Esophagus (tissue), 2 donors: ENCODE data around the gene TRERF1. TPM values are rescaled to one million over a fixed set of nuclear protein-coding genes. Genes with fewer than 3 reads are reported as not detected.
A peak's percentile ranks its signal among the peaks of the same experiment; 100 is the strongest.
"Not testable (repeated sequence)": the region's sequence is repeated elsewhere in the genome, so short reads cannot be mapped to it uniquely, and the experiment has no call there.

Source experiments
- H3K27ac ChIP-seq, 2 donors: one replicate each; pipeline ENCODE4 v1.5.1; 2013; ENCODE audit warnings: low read depth in 2 of 2, mild to moderate bottlenecking in 2 of 2, inconsistent platforms in 1 of 2, low read length in 1 of 2, moderate library complexity in 1 of 2
- H3K27me3 ChIP-seq, 2 donors: one replicate each; pipeline ENCODE4 v1.6.1; 2013; ENCODE audit warnings: low read length in 2 of 2, control low read depth in 1 of 2, mild to moderate bottlenecking in 1 of 2; ENCODE audit not compliant: insufficient read depth in 2 of 2, control insufficient read depth in 1 of 2
- H3K36me3 ChIP-seq, 2 donors: one replicate each; pipeline ENCODE4 v1.6.1; 2013; ENCODE audit warnings: low read length in 1 of 2; ENCODE audit not compliant: control insufficient read depth in 2 of 2, insufficient read depth in 2 of 2
- H3K4me1 ChIP-seq, 2 donors: one replicate each; pipeline ENCODE4 v1.6.1; 2013; ENCODE audit warnings: low read length in 1 of 2; ENCODE audit not compliant: control insufficient read depth in 2 of 2, insufficient read depth in 2 of 2
- H3K4me3 ChIP-seq, 2 donors: one replicate each; pipeline ENCODE4 v1.5.1; 2013; ENCODE audit warnings: low read length in 2 of 2, mild to moderate bottlenecking in 2 of 2, low read depth in 1 of 2, moderate library complexity in 1 of 2
- H3K9me3 ChIP-seq, 2 donors: one replicate each; pipeline ENCODE4 v1.6.1; 2013; ENCODE audit warnings: mild to moderate bottlenecking in 2 of 2, low read depth in 1 of 2, low read length in 1 of 2, moderate library complexity in 1 of 2; ENCODE audit not compliant: control insufficient read depth in 2 of 2, insufficient read depth in 1 of 2
- WGBS, 2 donors: extraction: QIAGEN DNeasy Blood & Tissue Kit; methylation state at CpG; one replicate each; pipeline ENCODE4 v1.1.7; 2013; 5-methylcytosine and 5-hydroxymethylcytosine counted together
- polyA plus RNA-seq, 2 donors: library from polyadenylated mRNA; stranded (reverse); fragments of 200-250 nt; gene quantifications; one replicate each; pipeline ENCODE4 v1.2.3, GENCODE V29; 2013
- donor health status: healthy with polysubstance abuse.
- donor health status: Bipolar disorder and iron deficiency.

Gene TRERF1
- polyA plus RNA-seq, 2 donors: 4.6 to 8.1 TPM

DNA sequence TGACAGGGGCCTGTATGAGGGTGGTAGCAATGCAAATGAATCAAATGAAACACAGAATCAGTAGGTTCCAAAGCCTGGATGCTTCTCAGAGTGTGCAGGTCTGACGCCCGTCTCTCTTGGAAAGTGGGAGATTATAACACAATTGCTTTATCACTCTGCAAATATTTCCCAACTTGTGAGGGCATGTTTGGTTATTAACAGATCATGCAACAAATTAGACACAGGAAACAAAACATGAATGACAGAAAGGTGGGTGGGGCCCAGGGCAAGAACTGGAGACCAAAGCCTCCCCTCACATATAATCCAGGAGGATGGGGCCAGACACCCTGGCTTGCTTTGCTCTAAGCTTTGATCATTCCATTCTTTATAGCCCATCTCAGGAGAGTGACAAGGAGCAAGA is 125.5 kb downstream of the TRERF1 start:
- 29 to 45% methylated on average over 2 of the region's 2 CpGs for WGBS, 2 donors
- Histone ChIP-seq H3K27me3 (no peaks in the 10 kb centered on the region), H3K9me3 (no peaks in the 10 kb centered on the region), H3K4me3 (no peak overlapping the region), H3K36me3 (no peaks in the 10 kb centered on the region), H3K4me1 (peaks cover 0 to 7% of the 10 kb centered on the region in 2 donors), H3K27ac (peak overlapping the region; percentile 40 to 68)

GRCh38 chr6:42324656-42325324 is 126.9 kb downstream of the TRERF1 start:
- H3K9me3 ChIP-seq, H3K36me3 ChIP-seq, H3K27me3 ChIP-seq, H3K4me1 ChIP-seq, H3K27ac ChIP-seq, H3K4me3 ChIP-seq: not testable (repeated sequence)
- 90 to 94% methylated on average over 5 of the region's 5 CpGs for WGBS, 2 donors

DNA sequence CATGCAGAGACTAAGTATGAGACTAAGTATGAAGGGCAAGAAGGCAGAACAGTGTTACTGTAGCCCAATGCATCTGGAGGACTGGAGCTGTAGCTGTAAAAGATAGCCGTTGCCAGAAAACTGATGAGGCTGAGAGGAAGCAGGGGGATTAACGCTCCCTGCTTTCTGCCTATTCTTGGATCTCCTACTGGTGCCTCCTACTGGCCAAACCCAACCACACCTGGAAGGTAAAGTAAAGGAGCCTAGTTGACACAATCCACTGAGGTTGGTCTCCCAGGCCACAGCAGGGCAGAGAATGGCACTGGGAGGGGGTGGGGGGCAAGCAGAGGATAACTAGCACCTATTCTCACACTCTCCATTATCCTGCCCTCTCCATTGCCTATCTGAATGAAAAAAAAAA is 129.1 kb downstream of the TRERF1 start:
- H3K27ac ChIP-seq: no peak overlapping the region
- peaks cover 0 to 7% of the 10 kb centered on the region in 2 donors for H3K4me1 ChIP-seq
- no peaks in the 10 kb centered on the region for H3K36me3 ChIP-seq
- no peak overlapping the region for H3K4me3 ChIP-seq
- H3K27me3 ChIP-seq: no peaks in the 10 kb centered on the region
- no peaks in the 10 kb centered on the region for H3K9me3 ChIP-seq
- 80 to 81% methylated on average over 2 of the region's 2 CpGs for WGBS, 2 donors

GRCh38 chr6:42321976-42322375 is 129.8 kb downstream of the TRERF1 start:
- Histone ChIP-seq H3K4me1 (peaks cover 0 to 7% of the 10 kb centered on the region in 2 donors), H3K4me3 (no peak overlapping the region), H3K27me3 (no peaks in the 10 kb centered on the region), H3K27ac (no peak overlapping the region), H3K36me3 (no peaks in the 10 kb centered on the region), H3K9me3 (no peaks in the 10 kb centered on the region)
- WGBS, 2 donors: 84 to 91% methylated on average over 2 of the region's 2 CpGs

DNA sequence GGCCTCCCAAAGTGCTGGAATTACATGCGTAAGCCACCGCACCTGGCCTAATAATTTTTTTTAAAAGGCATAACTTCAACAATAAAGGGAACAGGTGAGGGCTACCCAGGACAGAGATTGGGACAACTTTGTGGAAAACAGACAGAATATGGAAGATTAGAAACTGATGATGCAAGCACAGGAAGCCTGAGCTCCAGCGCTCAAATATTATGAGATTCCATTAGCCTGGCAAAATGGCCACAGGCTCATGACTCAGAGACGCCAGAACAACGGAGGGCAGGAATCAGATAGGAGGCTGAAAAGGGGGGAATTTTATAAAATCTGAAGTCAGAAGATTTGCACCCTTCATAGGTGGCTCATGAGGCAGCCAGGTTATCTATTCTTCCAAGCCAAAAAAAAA is 131.0 kb downstream of the TRERF1 start:
- Histone ChIP-seq H3K4me3 (no peak overlapping the region), H3K27me3 (no peaks in the 10 kb centered on the region), H3K27ac (no peak overlapping the region), H3K36me3 (no peaks in the 10 kb centered on the region), H3K9me3 (no peaks in the 10 kb centered on the region), H3K4me1 (peaks cover 0 to 7% of the 10 kb centered on the region in 2 donors)
- 92 to 94% methylated on average over 5 of the region's 5 CpGs for WGBS, 2 donors

DNA sequence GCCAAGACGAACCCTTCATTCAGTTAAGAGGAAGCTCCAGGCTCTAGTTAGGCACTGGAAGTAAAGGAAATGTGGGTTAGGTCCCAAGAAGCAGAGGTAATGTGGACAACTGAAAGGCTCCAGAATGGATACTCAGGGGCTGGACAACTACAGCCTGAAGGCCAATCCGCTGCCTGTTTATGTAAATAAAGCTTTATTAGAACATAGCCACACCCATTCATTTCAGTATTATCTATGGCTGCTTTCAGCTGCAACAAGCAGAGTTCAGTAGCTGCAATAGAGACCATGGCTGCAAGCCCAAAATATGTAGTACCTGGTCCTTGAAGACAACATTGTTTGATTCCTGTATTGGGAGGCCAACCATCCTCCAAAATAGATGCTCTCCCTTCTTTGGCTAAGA is 133.2 kb downstream of the TRERF1 start:
- peaks cover 0 to 4% of the 10 kb centered on the region in 2 donors for H3K36me3 ChIP-seq
- WGBS, 2 donors: 88 to 90% methylated on average over 2 of the region's 2 CpGs
- no peak overlapping the region for H3K4me3 ChIP-seq
- no peak overlapping the region for H3K27ac ChIP-seq
- peaks cover 0 to 8% of the 10 kb centered on the region in 2 donors for H3K4me1 ChIP-seq
- H3K9me3 ChIP-seq: no peaks in the 10 kb centered on the region
- no peaks in the 10 kb centered on the region for H3K27me3 ChIP-seq

DNA sequence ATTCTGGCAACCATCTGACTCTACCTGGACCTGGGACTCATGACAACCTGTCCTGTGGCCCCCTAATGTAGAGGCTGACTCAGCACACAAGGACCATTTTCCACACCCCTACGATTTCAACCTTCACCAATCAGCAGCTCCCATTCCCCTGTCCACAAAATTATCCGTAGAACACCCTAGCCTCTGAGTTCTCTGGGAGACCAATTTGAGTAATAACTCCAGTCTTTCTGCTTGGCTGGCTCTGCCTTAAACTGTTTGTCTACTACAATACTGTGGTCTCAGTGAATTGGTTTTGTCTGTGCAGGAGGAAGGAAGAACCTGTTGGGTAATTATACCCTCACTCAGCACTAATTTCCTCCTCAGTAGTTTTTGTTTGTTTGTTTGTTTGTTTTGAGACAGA is 134.7 kb downstream of the TRERF1 start:
- whole genome bisulfite sequencing, 2 donors: 81 to 83% methylated on average over 2 of the region's 2 CpGs

DNA sequence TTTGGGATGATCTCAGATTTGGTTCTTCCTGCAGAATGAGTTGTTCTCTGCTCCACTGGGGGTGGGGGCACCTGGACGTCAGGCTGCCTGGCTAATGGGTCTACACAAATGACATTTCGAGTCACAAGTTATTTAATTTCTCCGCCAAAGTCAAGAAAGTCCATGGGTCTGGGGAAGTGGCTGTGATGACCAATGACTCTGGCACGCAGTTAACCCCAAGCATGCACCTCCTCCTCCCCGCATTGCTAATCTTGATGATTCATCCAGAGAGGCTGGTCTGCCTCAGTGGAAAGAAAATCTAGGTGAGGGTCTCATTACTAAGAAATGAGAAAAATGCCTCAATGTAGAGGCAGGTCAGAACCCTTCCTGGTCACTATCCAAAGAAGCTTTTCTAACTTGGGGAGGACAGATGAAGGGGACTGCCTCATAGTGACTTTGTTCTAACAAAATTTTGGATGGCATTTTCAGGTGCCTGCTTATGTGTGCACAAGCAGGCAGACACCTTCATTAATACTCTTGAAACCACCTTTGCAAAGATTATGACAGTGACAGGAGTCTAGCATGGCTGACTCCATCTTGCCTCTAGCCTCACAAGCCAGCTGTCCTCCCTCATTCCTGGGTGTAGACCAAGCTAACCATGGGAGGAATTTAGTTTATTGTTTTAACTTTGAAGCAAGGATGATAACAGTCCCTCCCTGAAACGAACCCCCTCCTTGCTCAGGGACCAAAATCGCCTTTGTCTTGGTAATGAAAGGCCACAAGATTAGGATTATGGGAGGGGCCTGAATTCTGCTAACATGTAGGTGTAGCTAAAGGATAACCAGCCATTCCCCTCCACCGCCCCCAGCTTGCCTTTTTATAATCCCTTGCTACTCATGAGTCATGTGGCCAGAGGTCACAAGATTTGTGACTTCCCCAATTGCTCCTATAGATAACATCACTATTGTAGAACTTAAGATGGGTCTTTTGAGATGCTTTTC is 135.4 kb downstream of the TRERF1 start:
- H3K4me3 ChIP-seq: no peak overlapping the region
- peak overlapping the region in 1 of 2 donors; percentile 40 for H3K27ac ChIP-seq
- H3K36me3 ChIP-seq: peaks cover 0 to 4% of the 10 kb centered on the region in 2 donors
- H3K27me3 ChIP-seq: no peaks in the 10 kb centered on the region
- peaks cover 0 to 3% of the 10 kb centered on the region in 2 donors for H3K4me1 ChIP-seq
- 64% methylated on average over 8 of the region's 8 CpGs for WGBS, 2 donors
- H3K9me3 ChIP-seq: no peaks in the 10 kb centered on the region

More for the DNA sequence above, 134.7 kb downstream of the TRERF1 start:
- Histone ChIP-seq H3K27ac (peak overlapping the region in 1 of 2 donors; percentile 24), H3K27me3 (no peaks in the 10 kb centered on the region), H3K9me3 (no peaks in the 10 kb centered on the region), H3K36me3 (peaks cover 0 to 4% of the 10 kb centered on the region in 2 donors), H3K4me1 (peaks cover 0 to 3% of the 10 kb centered on the region in 2 donors), H3K4me3 (no peak overlapping the region)

GRCh38 chr6:42315259-42315990 is 136.3 kb downstream of the TRERF1 start:
- no peaks in the 10 kb centered on the region for H3K27me3 ChIP-seq

More at GRCh38 chr6:42315259-42315990, 136.3 kb downstream of the TRERF1 start:
- Histone ChIP-seq H3K36me3 (peaks cover 0 to 4% of the 10 kb centered on the region in 2 donors), H3K4me3 (no peak overlapping the region), H3K27ac (peak overlapping the region in 1 of 2 donors; percentile 14), H3K4me1 (peaks cover 0 to 3% of the 10 kb centered on the region in 2 donors), H3K9me3 (no peaks in the 10 kb centered on the region)
- 88 to 89% methylated on average over 10 of the region's 10 CpGs for WGBS, 2 donors
